ENCODE data around the gene IRF5. TPM values are rescaled to one million over a fixed set of nuclear protein-coding genes. Genes with fewer than 3 reads are reported as not detected.
A peak's percentile ranks its signal among the peaks of the same experiment; 100 is the strongest.

Gene IRF5
- polyA plus RNA-seq, 3 donors, result 130 to 170 (median 155) TPM

DNA sequence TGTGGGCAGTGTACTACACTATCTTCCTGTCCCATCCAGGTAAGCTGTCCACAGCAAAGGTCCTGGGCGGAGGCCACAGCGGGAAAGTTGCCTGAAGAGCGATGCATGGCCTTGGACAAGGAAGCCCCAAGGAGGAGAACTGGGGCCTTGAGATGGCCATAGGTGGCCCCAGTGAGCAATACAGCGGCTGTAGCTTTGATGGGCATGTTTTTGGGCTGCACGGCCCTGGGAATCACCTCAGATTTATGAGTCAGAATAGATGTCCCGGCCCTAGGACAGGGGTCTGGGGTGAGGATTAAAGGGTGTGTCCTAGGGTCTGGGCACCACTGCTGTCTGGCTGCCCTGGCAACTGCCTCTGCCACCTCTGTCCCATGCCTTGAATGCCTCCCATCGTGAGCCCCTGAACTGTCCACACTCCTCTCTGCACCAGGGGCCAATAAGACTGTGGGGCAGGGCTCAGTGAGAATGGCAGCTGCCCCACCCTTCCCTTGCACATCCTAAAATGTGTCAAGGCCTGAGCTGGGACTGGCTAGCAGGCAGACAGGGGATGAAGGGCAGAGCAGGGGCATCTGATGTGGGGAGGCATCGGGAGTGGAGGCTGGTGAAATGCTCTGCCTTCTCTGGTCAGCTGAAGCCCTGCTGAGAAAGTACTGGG lies 9.4 kb upstream of the IRF5 start:
- Histone ChIP-seq H3K4me3 (replicated peaks in 1 of 3; ENCODE audit: low read depth in 2 of 3, low read length in 3 of 3) (no peak overlapping the region), H3K9ac (ENCODE audit: insufficient read depth, low read length, poor library complexity, severe bottlenecking) (no peak overlapping the region), H4K20me1 (ENCODE audit: insufficient read depth, low read length) (no peaks in the 10 kb centered on the region), H3K4me2 (replicated peaks; ENCODE audit: extremely low read depth, low read length, poor library complexity, severe bottlenecking) (no peak overlapping the region), H3K36me3 (replicated peaks in 1 of 2; ENCODE audit: control insufficient read depth in 1 of 2, insufficient read depth in 2 of 2, low read length in 2 of 2) (no peaks in the 10 kb centered on the region), H3K4me1 (ENCODE audit: control insufficient read depth in 1 of 2, insufficient read depth in 2 of 2, low read length in 2 of 2) (peaks cover 30 to 37% of the 10 kb centered on the region in 2 donors), H3K27me3 (ENCODE audit: control insufficient read depth in 2 of 2, insufficient read depth in 2 of 2, low read length in 2 of 2) (no peaks in the 10 kb centered on the region), H3K27ac (ENCODE audit: low read depth in 1 of 2, low read length in 2 of 2) (no peak overlapping the region), H2AFZ (ENCODE audit: insufficient read depth, low read depth, low read length, poor library complexity, severe bottlenecking) (no peak overlapping the region), H3K79me2 (ENCODE audit: insufficient read depth, low read length) (peaks cover under 1% of the 10 kb centered on the region), H3K9me3 (replicated peaks in 1 of 2; ENCODE audit: control insufficient read depth in 1 of 2, insufficient read depth in 1 of 2, low read length in 2 of 2) (peaks cover 0 to 5% of the 10 kb centered on the region in 2 donors)
- H3K27ac Mint-ChIP-seq, result peak overlapping the region in 1 of 7 donors; percentile 53
- H3K9me3 Mint-ChIP-seq, result peaks cover 0 to 6% (median 2%) of the 10 kb centered on the region in 7 donors
- intact Hi-C loops (cut with micrococcal nuclease), result no loop called here
- WGBS (ENCODE audit: insufficient coverage), result 100% methylated on average over 8 of the region's 8 CpGs
- no peak overlapping the region for H3K4me3 Mint-ChIP-seq
- TF ChIP-seq, protein P1, sequence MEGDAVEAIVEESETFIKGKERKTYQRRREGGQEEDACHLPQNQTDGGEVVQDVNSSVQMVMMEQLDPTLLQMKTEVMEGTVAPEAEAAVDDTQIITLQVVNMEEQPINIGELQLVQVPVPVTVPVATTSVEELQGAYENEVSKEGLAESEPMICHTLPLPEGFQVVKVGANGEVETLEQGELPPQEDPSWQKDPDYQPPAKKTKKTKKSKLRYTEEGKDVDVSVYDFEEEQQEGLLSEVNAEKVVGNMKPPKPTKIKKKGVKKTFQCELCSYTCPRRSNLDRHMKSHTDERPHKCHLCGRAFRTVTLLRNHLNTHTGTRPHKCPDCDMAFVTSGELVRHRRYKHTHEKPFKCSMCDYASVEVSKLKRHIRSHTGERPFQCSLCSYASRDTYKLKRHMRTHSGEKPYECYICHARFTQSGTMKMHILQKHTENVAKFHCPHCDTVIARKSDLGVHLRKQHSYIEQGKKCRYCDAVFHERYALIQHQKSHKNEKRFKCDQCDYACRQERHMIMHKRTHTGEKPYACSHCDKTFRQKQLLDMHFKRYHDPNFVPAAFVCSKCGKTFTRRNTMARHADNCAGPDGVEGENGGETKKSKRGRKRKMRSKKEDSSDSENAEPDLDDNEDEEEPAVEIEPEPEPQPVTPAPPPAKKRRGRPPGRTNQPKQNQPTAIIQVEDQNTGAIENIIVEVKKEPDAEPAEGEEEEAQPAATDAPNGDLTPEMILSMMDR (IDR thresholded peaks at IDR 0.05), result no peak
- DNase-seq, result no peak
- H3K4me1 Mint-ChIP-seq, result peaks cover 44% of the 10 kb centered on the region
- peaks cover 0 to under 1% of the 10 kb centered on the region in 2 donors for H3K36me3 Mint-ChIP-seq
- peaks cover 0 to 3% (median 0%) of the 10 kb centered on the region in 3 donors for H3K27me3 Mint-ChIP-seq (ENCODE audit: low read depth in 3 of 3)

DNA sequence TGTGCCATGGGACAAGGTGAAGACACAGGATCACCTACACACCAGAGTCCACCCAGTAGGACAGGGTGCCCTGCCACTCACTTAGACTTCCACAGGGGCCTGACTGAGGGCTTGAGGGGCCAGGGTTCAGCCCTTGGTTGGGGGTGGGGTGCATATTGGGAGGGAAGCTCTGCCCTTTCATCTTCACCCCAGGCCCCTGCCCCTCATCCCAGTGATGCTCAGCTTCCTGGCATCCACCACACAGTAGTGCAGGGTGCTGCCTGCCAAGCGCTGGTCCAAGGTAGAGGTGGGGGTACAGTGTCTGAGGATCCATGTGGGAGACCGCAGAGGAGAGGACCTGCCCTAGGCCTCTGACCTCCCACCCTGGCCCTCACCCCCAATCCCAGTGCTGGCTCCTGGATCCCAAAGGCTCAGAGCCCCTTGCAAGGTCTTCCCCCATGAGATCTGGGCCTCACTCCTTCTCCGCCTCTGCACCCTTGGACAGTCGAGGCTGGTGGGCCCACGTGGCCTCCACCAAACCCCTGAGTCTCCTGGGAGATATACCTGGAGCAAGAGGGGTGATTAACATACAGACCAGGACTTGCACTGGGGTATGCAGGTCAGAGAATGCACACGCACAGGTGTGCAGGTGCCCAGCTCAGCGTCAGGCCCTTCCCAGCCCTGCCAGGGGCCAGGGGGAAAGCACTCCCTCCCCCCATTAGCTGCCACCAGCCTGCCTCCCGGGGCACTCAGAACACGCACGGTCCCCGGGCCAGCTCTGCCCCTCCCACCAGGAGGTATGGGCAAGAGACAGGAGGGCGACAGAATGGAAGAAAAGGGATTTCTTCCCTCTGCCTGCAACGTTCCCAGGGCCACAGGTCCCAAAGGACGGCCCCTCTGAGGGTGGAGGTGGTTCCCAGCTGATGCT lies 8.6 kb upstream of the IRF5 start:
- intact Hi-C loops (cut with micrococcal nuclease), result no loop called here

More for the DNA sequence above, 8.6 kb upstream of the IRF5 start:
- H3K4me1 Mint-ChIP-seq, result peaks cover 44% of the 10 kb centered on the region
- H2AFZ ChIP-seq (ENCODE audit: insufficient read depth, low read depth, low read length, poor library complexity, severe bottlenecking), result no peak overlapping the region
- H4K20me1 ChIP-seq (ENCODE audit: insufficient read depth, low read length), result no peaks in the 10 kb centered on the region
- H3K9ac ChIP-seq (ENCODE audit: insufficient read depth, low read length, poor library complexity, severe bottlenecking), result no peak overlapping the region
- no peak for DNase-seq
- H3K4me2 ChIP-seq (replicated peaks; ENCODE audit: extremely low read depth, low read length, poor library complexity, severe bottlenecking), result no peak overlapping the region
- H3K9me3 ChIP-seq (replicated peaks in 1 of 2; ENCODE audit: control insufficient read depth in 1 of 2, insufficient read depth in 1 of 2, low read length in 2 of 2), result peaks cover 0 to 5% of the 10 kb centered on the region in 2 donors
- H3K4me3 ChIP-seq (replicated peaks in 1 of 3; ENCODE audit: low read depth in 2 of 3, low read length in 3 of 3), result no peak overlapping the region
- no peak overlapping the region for H3K27ac Mint-ChIP-seq
- peaks cover 0 to 4% (median 0%) of the 10 kb centered on the region in 3 donors for H3K27me3 Mint-ChIP-seq (ENCODE audit: low read depth in 3 of 3)
- peaks cover 8% of the 10 kb centered on the region for H3K79me2 ChIP-seq (ENCODE audit: insufficient read depth, low read length)
- H3K36me3 Mint-ChIP-seq, result peaks cover 0 to 1% of the 10 kb centered on the region in 2 donors
- 100% methylated on average over 4 of the region's 14 CpGs for WGBS (ENCODE audit: insufficient coverage)
- no peak overlapping the region for H3K27ac ChIP-seq (ENCODE audit: low read depth in 1 of 2, low read length in 2 of 2)
- H3K4me3 Mint-ChIP-seq, result no peak overlapping the region
- no peaks in the 10 kb centered on the region for H3K27me3 ChIP-seq (ENCODE audit: control insufficient read depth in 2 of 2, insufficient read depth in 2 of 2, low read length in 2 of 2)
- TF ChIP-seq, protein P1 (IDR thresholded peaks at IDR 0.05), result no peak
- H3K4me1 ChIP-seq (ENCODE audit: control insufficient read depth in 1 of 2, insufficient read depth in 2 of 2, low read length in 2 of 2), result peaks cover 30 to 37% of the 10 kb centered on the region in 2 donors
- H3K9me3 Mint-ChIP-seq, result peaks cover 0 to 6% (median 2%) of the 10 kb centered on the region in 7 donors
- H3K36me3 ChIP-seq (replicated peaks in 1 of 2; ENCODE audit: control insufficient read depth in 1 of 2, insufficient read depth in 2 of 2, low read length in 2 of 2), result no peaks in the 10 kb centered on the region
